Inflammatory macrophage treated with lipopolysaccharide for 1 hour (primary cell): ENCODE measurements around the gene PHF24.
A peak's percentile ranks its signal among the peaks of the same experiment; 100 is the strongest.

Experiments used
- DNase-seq, 2 donors: peaks; one replicate each; pipeline ENCODE4 v3.0.0-alpha.2; 2020 to 2022

Gene PHF24

GRCh38 chr9:34984049-34984448, 26.0 kb downstream of the PHF24 start:
- DNase-seq: no peak

- DNase-seq: peak in 1 of 2 donors; percentile 78
Measured at GRCh38 chr9:34985311-34985899, 27.3 kb downstream of the PHF24 start.

GRCh38 chr9:34986540-34987047, 28.5 kb downstream of the PHF24 start:
- peak; percentile 96 to 98 for DNase-seq

- DNase-seq: peak in 1 of 2 donors; percentile 33
Measured at GRCh38 chr9:34987160-34987901, 29.2 kb downstream of the PHF24 start.

GRCh38 chr9:34988218-34989002, 30.3 kb downstream of the PHF24 start:
- DNase-seq: peak; percentile 43 to 48

- DNase-seq: peak; percentile 98 to 99
Measured at GRCh38 chr9:34989003-34989945, 31.2 kb downstream of the PHF24 start, which contains the start of gene DNAJB5. Gene DNAJB5, plus strand, starts transcription at chr9:34989745. Its CDS starts 886 bp downstream, at chr9:34990631.

- peak; percentile 51 to 54 for DNase-seq
Measured at GRCh38 chr9:34989946-34990635, 32.0 kb downstream of the PHF24 start.

GRCh38 chr9:34990908-34991606, 33.0 kb downstream of the PHF24 start:
- DNase-seq: no peak

GRCh38 chr9:34991607-34992375, 33.7 kb downstream of the PHF24 start:
- no peak for DNase-seq

- peak; percentile 82 to 84 for DNase-seq
Measured at GRCh38 chr9:34992376-34992951, 34.4 kb downstream of the PHF24 start.

- DNase-seq: peak; percentile 93 to 99
Measured at GRCh38 chr9:34993502-34994259, 35.6 kb downstream of the PHF24 start.

GRCh38 chr9:34994260-34994899, 36.3 kb downstream of the PHF24 start:
- peak in 1 of 2 donors; percentile 31 for DNase-seq

- DNase-seq: peak; percentile 11 to 56
Measured at GRCh38 chr9:34994900-34995669, 37.0 kb downstream of the PHF24 start.

GRCh38 chr9:34995670-34996060, 37.6 kb downstream of the PHF24 start:
- no peak for DNase-seq

GRCh38 chr9:34996181-34996904, 38.3 kb downstream of the PHF24 start:
- DNase-seq: no peak

- DNase-seq: no peak
Measured at GRCh38 chr9:34996905-34997279, 38.8 kb downstream of the PHF24 start.

GRCh38 chr9:34997379-34997781, 39.3 kb downstream of the PHF24 start:
- no peak for DNase-seq
